ENCODE data around the gene ZDHHC12. TPM values are rescaled to one million over a fixed set of nuclear protein-coding genes. Genes with fewer than 3 reads are reported as not detected.

ZDHHC12 gene, protein sequence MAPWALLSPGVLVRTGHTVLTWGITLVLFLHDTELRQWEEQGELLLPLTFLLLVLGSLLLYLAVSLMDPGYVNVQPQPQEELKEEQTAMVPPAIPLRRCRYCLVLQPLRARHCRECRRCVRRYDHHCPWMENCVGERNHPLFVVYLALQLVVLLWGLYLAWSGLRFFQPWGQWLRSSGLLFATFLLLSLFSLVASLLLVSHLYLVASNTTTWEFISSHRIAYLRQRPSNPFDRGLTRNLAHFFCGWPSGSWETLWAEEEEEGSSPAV
- 25.6 and 53.5 TPM in 2 replicates for total RNA-seq (ENCODE audit: low replicate concordance)
- long read RNA-seq, transcript ZDHHC12-201 (5 exons, 1,129 nt) = major isoform, 31 of 40 reads
- long read RNA-seq, partial matches to known transcripts = 3 of 40 reads
- long read RNA-seq, other reads (novel, unspliced or antisense) = 6 of 40 reads

DNA sequence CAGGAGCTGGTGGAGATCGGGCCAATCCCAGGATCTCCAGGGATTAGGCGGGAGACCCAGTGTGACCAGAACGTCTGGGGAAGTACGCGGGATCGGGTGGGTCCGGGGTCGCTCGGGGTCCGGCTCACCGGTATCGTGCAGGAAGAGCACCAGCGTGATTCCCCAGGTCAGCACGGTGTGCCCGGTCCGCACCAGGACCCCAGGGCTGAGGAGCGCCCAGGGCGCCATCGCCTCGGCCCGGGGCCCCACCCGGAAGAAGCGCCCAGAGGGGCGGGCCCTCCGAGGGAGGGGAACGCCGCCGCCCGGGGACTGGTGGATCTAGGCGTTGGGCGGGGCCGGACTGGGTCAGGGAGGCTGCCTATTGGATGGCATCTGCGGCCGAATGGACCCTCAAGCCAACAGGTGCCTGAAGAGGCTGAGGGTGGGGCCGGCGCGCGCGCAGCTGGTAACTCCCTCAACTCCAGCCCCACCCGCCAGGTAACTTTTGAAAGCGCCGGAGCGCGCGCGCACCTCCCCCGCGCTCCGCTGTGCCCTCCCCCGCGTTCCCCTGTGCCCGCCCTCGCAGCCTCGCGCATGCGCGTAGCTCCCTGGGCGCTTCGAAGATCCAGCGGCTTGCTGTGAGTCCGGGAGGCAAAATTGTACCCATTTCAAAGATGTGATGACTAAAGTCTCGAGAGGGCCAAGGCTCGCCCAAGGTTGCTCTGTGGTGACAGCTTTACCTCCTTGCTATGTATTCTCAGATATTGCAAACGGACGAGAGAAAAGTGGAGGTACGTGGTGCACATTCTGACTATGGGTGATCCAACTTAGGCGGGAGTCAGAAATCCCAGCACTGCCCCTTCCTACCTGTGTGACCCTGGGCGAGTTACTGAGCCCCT is at the start of gene ZDHHC12:
Gene ZDHHC12, minus strand, starts transcription at position 262 of the 878 bp plus-strand sequence. Its CDS starts 34 bp downstream, at position 228.
- no peaks in the 10 kb centered on the region for H3K36me3 Mint-ChIP-seq
- DNase-seq (ENCODE audit: extremely low spot score, unreplicated experiment) = peak; percentile 94
- no peaks in the 10 kb centered on the region for H3K27me3 Mint-ChIP-seq
- H3K27ac Mint-ChIP-seq = peak within 1 kb of the TSS; percentile 84
- TF ChIP-seq, protein P1, sequence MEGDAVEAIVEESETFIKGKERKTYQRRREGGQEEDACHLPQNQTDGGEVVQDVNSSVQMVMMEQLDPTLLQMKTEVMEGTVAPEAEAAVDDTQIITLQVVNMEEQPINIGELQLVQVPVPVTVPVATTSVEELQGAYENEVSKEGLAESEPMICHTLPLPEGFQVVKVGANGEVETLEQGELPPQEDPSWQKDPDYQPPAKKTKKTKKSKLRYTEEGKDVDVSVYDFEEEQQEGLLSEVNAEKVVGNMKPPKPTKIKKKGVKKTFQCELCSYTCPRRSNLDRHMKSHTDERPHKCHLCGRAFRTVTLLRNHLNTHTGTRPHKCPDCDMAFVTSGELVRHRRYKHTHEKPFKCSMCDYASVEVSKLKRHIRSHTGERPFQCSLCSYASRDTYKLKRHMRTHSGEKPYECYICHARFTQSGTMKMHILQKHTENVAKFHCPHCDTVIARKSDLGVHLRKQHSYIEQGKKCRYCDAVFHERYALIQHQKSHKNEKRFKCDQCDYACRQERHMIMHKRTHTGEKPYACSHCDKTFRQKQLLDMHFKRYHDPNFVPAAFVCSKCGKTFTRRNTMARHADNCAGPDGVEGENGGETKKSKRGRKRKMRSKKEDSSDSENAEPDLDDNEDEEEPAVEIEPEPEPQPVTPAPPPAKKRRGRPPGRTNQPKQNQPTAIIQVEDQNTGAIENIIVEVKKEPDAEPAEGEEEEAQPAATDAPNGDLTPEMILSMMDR (conservative IDR thresholded peaks at IDR 0.05) = no peak
- H3K9me3 Mint-ChIP-seq = no peaks in the 10 kb centered on the region
- peaks cover 25% of the 10 kb centered on the region for H3K4me1 Mint-ChIP-seq (ENCODE audit: unreplicated experiment)
- H3K4me3 Mint-ChIP-seq = peak within 1 kb of the TSS; percentile 94

DNA sequence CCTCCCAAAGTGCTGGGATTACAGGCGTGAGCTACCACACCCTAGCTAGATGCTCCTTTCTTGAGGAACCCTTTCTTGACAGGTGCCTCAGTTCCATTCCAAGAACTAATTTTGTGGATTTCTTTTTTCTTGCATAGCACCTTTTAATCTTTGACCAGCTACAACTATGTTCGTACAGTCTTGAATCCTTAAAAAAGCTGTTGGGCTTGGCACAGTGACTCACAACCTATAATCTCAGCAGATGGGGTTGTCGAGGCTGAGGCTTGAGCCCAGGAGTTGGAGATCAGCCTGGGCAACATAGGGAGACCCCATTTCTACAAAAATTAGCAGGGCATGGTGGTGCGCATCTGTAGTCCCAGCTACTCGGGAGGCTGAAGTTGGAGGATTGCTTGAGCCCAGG is 49.1 kb upstream of the ZDHHC12 start:
- Mint-ChIP-seq H3K9me3 (no peaks in the 10 kb centered on the region), H3K36me3 (no peaks in the 10 kb centered on the region), H3K27ac (peak overlapping the region; percentile 83), H3K4me1 (ENCODE audit: unreplicated experiment) (peaks cover 12% of the 10 kb centered on the region), H3K27me3 (no peaks in the 10 kb centered on the region), H3K4me3 (peak overlapping the region; percentile 96)
- TF ChIP-seq, protein P1 (conservative IDR thresholded peaks at IDR 0.05) = no peak
- DNase-seq (ENCODE audit: extremely low spot score, unreplicated experiment) = no peak

DNA sequence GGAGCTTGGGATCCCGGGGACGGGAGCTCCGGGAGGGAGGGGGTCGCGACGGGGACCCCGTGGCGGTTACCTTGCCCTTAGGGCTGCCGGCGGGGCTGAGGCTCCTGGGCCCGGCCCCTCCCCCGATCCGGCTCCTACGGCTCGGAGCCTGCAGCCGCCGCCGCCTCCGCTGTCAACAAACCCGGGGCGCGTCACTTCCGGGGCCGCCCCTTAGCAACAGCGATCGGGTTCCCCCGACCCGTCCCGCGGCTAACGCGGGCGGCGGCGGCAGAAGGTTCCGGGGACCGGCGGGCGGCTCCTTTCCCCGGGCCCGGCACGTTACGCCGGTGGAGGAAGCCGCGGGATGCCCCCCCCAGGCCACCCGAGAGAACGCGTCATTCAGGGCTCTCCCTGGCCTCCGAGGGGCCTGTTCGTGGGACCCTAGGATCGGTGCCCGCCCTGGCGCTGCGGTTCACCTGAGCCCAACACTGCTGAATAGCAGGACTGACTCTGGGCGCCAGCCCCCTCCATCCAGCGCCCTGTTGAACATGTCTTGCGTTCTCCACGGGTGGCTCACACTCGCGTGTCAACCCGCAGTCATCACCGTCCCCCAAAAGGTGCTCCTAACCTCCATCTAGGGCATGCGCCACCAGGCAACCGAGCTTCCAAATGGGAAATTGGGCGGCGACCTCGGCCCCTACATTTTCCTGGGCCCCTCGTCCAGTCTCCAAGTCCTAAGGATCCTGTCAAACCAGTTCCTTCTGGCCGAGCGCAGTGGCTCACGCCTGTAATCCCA is 48.0 kb upstream of the ZDHHC12 start, which contains the start of gene ZER1:
Gene ZER1, minus strand, starts transcription at position 183 of the 775 bp plus-strand sequence. CDS start 16,362 bp downstream, outside the sequence.
- peak within 1 kb of the TSS; percentile 96 for H3K4me3 Mint-ChIP-seq
- TF ChIP-seq, protein P1 (conservative IDR thresholded peaks at IDR 0.05) = no peak

DNA sequence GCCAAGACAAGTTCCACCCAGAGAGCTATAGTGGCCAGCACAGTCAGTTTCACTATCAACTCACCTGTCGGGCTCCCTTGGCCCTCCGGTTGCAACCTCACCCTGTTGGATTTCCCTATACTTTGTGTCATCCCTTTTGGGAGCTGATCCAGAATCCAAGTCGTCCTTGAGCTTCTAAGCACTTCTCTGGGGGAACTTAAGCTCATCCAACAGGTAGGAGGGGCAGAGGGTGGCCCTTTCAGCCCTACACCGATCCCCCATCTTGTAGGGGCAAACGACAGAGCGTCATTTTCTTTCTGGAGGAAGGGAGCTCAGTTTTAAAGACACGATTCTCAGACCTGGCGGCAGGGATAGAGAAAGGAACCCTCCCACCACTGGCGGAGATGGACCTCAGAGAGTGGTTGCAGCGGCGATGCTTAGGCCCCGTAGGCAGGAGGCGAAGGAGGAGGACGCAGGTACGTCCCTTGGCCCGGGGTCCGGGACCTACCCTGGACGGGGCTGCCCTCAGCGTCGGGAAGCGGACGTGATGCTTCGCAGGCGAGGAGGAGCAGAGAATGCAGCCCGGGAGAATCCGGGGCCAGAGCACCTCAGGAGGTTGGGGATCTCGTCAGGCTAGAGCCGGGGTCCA is 47.3 kb upstream of the ZDHHC12 start:
- Mint-ChIP-seq H3K4me3 (peak overlapping the region; percentile 96), H3K27me3 (no peaks in the 10 kb centered on the region), H3K9me3 (no peaks in the 10 kb centered on the region), H3K27ac (peak overlapping the region; percentile 99), H3K4me1 (ENCODE audit: unreplicated experiment) (peaks cover 12% of the 10 kb centered on the region), H3K36me3 (no peaks in the 10 kb centered on the region)
- DNase-seq (ENCODE audit: extremely low spot score, unreplicated experiment) = no peak
- TF ChIP-seq, protein P1 (conservative IDR thresholded peaks at IDR 0.05) = no peak

More for the DNA sequence above, 48.0 kb upstream of the ZDHHC12 start, which contains the start of gene ZER1:
- H3K27me3 Mint-ChIP-seq = no peaks in the 10 kb centered on the region
- H3K36me3 Mint-ChIP-seq = no peaks in the 10 kb centered on the region
- peaks cover 12% of the 10 kb centered on the region for H3K4me1 Mint-ChIP-seq (ENCODE audit: unreplicated experiment)
- H3K27ac Mint-ChIP-seq = peak within 1 kb of the TSS; percentile 99
- no peaks in the 10 kb centered on the region for H3K9me3 Mint-ChIP-seq
- peak; percentile 96 for DNase-seq (ENCODE audit: extremely low spot score, unreplicated experiment)
